Naive thymus-derived CD4-positive, alpha-beta T cell (primary cell): ENCODE measurements around the gene EDN2. TPM values are rescaled to one million over a fixed set of nuclear protein-coding genes. Genes with fewer than 3 reads are reported as not detected.

Experiments
- ATAC-seq: fragments of 150-1000 bp; cut with Tn5 transposase; 2 replicates; pipeline ENCODE4 v1.10.0; 2021; ENCODE audit warnings: mild to moderate bottlenecking, moderate library complexity
- CTCF ChIA-PET: fragments of 350-600 bp; sonication (Branson Sonifier 250); formaldehyde crosslinking; loops from one replicate; lab custom pipeline; 2021; ENCODE audit warnings: antibody characterized with exemption; lab: Charles Lee
- POLR2A ChIA-PET: fragments of 350-600 bp; sonication (Branson Sonifier 250); formaldehyde crosslinking; loops from one replicate; lab custom pipeline; 2021; ENCODE audit warnings: antibody characterized with exemption, inconsistent platforms; lab: Charles Lee
- DNase-seq, 9 donors: peaks; one replicate each; pipeline versions ENCODE4 v3.0.0 to v3.0.0-alpha.2; 2020 to 2022; ENCODE audit warnings: mixed read lengths in 1 of 9
- H3K27ac ChIP-seq: one replicate; pipeline ENCODE4 v1.7.0; 2013; ENCODE audit warnings: mild to moderate bottlenecking, low read depth, low read length, moderate library complexity
- H3K27me3 ChIP-seq, 2 donors: one replicate each; pipeline ENCODE4 v1.7.0; 2013; ENCODE audit warnings: low read length in 2 of 2, mild to moderate bottlenecking in 2 of 2, moderate library complexity in 2 of 2; ENCODE audit not compliant: control insufficient read depth in 2 of 2, insufficient read depth in 2 of 2
- H3K36me3 ChIP-seq, 3 experiments: 1 replicate in 2 of 3; 2 replicates in 1 of 3; pipeline ENCODE4 v1.7.0; 2013; ENCODE audit warnings: low read length in 3 of 3, mild to moderate bottlenecking in 3 of 3, moderate library complexity in 1 of 3; ENCODE audit not compliant: insufficient read depth in 3 of 3, control insufficient read depth in 2 of 3
- H3K4me1 ChIP-seq, 2 donors: one replicate each; pipeline ENCODE4 v1.7.0; 2013; ENCODE audit warnings: low read length in 2 of 2, mild to moderate bottlenecking in 2 of 2, moderate library complexity in 1 of 2; ENCODE audit not compliant: control insufficient read depth in 2 of 2, insufficient read depth in 2 of 2
- H3K4me3 ChIP-seq: 2 replicates; pipeline ENCODE4 v1.7.0; 2013; ENCODE audit warnings: mild to moderate bottlenecking, low read length
- H3K9me3 ChIP-seq, 3 experiments: 1 replicate in 2 of 3; 2 replicates in 1 of 3; pipeline ENCODE4 v1.7.0; 2013; ENCODE audit warnings: low read length in 3 of 3; ENCODE audit not compliant: control insufficient read depth in 2 of 3
- H3K27ac Mint-ChIP-seq, 9 donors: one replicate each; pipeline ENCODE4 v1.8.0; 2020 to 2022; ENCODE audit warnings: mixed read lengths in 9 of 9, mild to moderate bottlenecking in 8 of 9, moderate library complexity in 5 of 9, inconsistent platforms in 2 of 9
- H3K27me3 Mint-ChIP-seq, 5 donors: one replicate each; pipeline ENCODE4 v1.8.0; 2021 to 2022; ENCODE audit warnings: mixed read lengths in 5 of 5, mild to moderate bottlenecking in 1 of 5
- H3K36me3 Mint-ChIP-seq, 5 donors: one replicate each; pipeline ENCODE4 v1.8.0; 2020 to 2022; ENCODE audit warnings: mixed read lengths in 5 of 5, mild to moderate bottlenecking in 3 of 5, inconsistent platforms in 1 of 5
- H3K4me1 Mint-ChIP-seq, 7 donors: one replicate each; pipeline ENCODE4 v1.8.0; 2020 to 2022; ENCODE audit warnings: mixed read lengths in 7 of 7, mild to moderate bottlenecking in 3 of 7, inconsistent platforms in 1 of 7
- H3K4me3 Mint-ChIP-seq, 10 donors: one replicate each; pipeline ENCODE4 v1.8.0; 2020 to 2022; ENCODE audit warnings: mild to moderate bottlenecking in 10 of 10, mixed read lengths in 10 of 10, moderate library complexity in 6 of 10, inconsistent platforms in 2 of 10
- H3K9me3 Mint-ChIP-seq, 11 donors: one replicate each; pipeline ENCODE4 v1.8.0; 2020 to 2022; ENCODE audit warnings: mixed read lengths in 11 of 11, mild to moderate bottlenecking in 4 of 11, inconsistent platforms in 1 of 11, moderate library complexity in 1 of 11
- intact Hi-C, 2 donors: fragments of 100-400 bp; cut with micrococcal nuclease; formaldehyde crosslinking; loops; one replicate each; pipeline ENCODE4 v1.15.1; 2023
- polyA plus RNA-seq, 2 donors: library from polyadenylated mRNA; unstranded; fragments of 300-500 nt; fragmentation: Illumina TruSeq; gene quantifications; one replicate each; pipeline ENCODE4 v1.2.3, GENCODE V29; 2021
- total RNA-seq, 6 experiments: library from RNA in 5 of 6; stranded (reverse) in 5 of 6; gene quantifications; 1 replicate in 5 of 6; 2 replicates in 1 of 6; pipeline ENCODE4 v1.2.3 and lab custom pipeline; 2021 to 2026

Gene EDN2
- total and polyA plus RNA-seq, 7 experiments from 2014 or later: not detected

DNA sequence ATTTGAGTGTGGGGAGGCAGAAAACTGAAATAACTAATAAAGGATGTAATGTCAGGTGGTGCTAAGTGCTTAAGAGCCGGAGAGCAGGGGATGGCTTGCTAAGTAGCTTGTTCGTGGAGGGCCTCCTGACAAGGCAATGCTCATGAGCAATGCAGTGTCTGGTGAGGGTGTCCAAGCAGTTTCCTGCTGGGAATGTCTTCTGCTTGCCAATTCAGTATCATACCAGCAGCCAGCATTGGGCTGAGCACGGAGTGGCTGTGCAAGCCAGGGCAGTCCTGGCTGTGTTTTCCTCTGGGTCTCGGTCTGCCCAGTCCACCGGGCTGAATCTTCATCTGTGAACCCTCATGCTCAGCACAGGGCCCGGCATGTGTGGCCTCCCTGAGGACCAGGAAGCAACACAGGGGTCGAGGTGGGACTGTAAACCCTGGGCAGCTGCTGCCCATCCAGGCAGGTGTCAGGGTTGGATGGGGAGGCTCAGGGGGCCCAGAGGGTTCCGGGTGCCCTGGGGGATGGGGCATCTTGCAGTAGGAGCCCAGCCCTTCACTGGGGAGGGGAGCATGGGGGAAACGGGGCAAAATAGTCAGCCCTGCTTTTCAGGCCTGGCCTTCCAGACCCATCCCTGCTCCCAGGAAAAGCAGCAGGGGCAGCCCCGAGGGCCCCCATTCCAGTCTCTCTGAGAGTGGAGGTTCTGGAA lies 27.5 kb downstream of the EDN2 start:
- ATAC-seq (no peak), DNase-seq (no peak)
- peaks cover 0 to 11% (median 0%) of the 10 kb centered on the region in 5 donors for H3K27me3 Mint-ChIP-seq
- H3K27ac Mint-ChIP-seq: no peak overlapping the region
- H3K9me3 Mint-ChIP-seq: no peaks in the 10 kb centered on the region
- no peak overlapping the region for H3K4me3 Mint-ChIP-seq
- Histone ChIP-seq H3K27ac (no peak overlapping the region), H3K27me3 (no peaks in the 10 kb centered on the region), H3K4me1 (no peaks in the 10 kb centered on the region), H3K4me3 (no peak overlapping the region), H3K36me3 (no peaks in the 10 kb centered on the region), H3K9me3 (no peaks in the 10 kb centered on the region)
- peaks cover 0 to 2% (median 0%) of the 10 kb centered on the region in 7 donors for H3K4me1 Mint-ChIP-seq
- intact Hi-C loops: no loop called here
- ChIA-PET CTCF (no interaction called here), POLR2A (no interaction called here)
- H3K36me3 Mint-ChIP-seq: no peaks in the 10 kb centered on the region

DNA sequence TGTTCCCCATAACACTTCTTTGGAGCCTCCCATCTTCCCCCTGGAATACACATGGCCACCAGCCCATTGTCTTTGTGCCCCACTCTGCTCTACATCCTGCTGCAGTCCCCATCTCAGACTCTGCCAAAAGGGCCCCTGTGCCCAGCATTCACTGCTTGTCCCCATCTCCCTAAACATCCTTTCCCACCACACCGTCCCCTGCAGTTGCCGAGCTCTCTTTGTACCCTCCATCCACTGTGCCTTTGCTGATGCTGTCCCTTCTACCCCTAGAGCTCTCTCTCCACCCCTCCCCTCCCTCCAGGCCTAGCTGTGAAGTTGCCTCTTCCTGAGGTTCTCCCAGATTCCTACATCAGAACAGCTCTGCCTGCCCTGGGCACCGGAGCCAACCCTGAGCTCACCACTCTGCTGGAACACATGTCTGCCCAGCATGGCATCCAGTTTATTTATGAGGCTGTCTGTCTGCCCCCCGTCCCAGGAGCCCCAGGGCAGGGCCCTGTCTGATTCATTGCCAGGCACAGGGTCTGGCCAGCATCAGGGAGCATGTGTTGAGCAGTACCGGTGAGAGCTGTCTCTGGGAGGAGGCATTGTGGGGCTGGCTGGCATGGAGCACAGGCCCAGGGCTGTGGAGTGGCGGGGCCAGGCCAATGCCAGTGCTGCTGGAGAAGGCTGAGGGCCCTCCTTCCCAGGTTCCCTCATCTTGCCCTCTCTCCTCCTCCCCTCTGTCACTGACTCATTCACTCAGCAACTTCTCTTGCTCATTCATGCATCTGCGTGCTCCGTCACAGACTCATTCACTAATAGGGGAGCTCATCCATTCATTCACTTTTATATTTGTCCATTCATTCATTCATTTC lies 28.8 kb downstream of the EDN2 start:
- peaks cover 0 to 11% (median 0%) of the 10 kb centered on the region in 5 donors for H3K27me3 Mint-ChIP-seq
- H3K9me3 Mint-ChIP-seq: no peaks in the 10 kb centered on the region
- ChIA-PET POLR2A (no interaction called here), CTCF (no interaction called here)
- H3K27me3 ChIP-seq: no peaks in the 10 kb centered on the region
- no peak overlapping the region for H3K27ac ChIP-seq
- H3K36me3 ChIP-seq: no peaks in the 10 kb centered on the region
- no peaks in the 10 kb centered on the region for H3K36me3 Mint-ChIP-seq
- H3K9me3 ChIP-seq: no peaks in the 10 kb centered on the region
- H3K4me1 Mint-ChIP-seq: peaks cover 0 to 2% (median 0%) of the 10 kb centered on the region in 7 donors
- no peak for ATAC-seq
- H3K4me3 Mint-ChIP-seq: no peak overlapping the region
- no peak for DNase-seq
- intact Hi-C loops: no loop called here
- H3K27ac Mint-ChIP-seq: no peak overlapping the region
- no peaks in the 10 kb centered on the region for H3K4me1 ChIP-seq
- no peak overlapping the region for H3K4me3 ChIP-seq

GRCh38 chr1:41454406-41454805 lies 30.1 kb downstream of the EDN2 start:
- CTCF ChIA-PET: no interaction called here
- no peaks in the 10 kb centered on the region for H3K36me3 Mint-ChIP-seq
- POLR2A ChIA-PET: interaction anchor here (0.6 kb wide), 1 partner anchor 1450 kb away, joined by 3 read pairs; no protein-coding TSS in a partner anchor
- Histone ChIP-seq H3K27ac (no peak overlapping the region), H3K4me1 (no peaks in the 10 kb centered on the region), H3K9me3 (no peaks in the 10 kb centered on the region), H3K4me3 (no peak overlapping the region), H3K27me3 (no peaks in the 10 kb centered on the region), H3K36me3 (no peaks in the 10 kb centered on the region)
- peaks cover 0 to 8% (median 0%) of the 10 kb centered on the region in 5 donors for H3K27me3 Mint-ChIP-seq
- ATAC-seq: no peak
- H3K4me1 Mint-ChIP-seq: peaks cover 0 to 2% (median 0%) of the 10 kb centered on the region in 7 donors
- H3K4me3 Mint-ChIP-seq: no peak overlapping the region
- H3K9me3 Mint-ChIP-seq: no peaks in the 10 kb centered on the region
- intact Hi-C loops: no loop called here
- H3K27ac Mint-ChIP-seq: no peak overlapping the region
- DNase-seq: no peak

DNA sequence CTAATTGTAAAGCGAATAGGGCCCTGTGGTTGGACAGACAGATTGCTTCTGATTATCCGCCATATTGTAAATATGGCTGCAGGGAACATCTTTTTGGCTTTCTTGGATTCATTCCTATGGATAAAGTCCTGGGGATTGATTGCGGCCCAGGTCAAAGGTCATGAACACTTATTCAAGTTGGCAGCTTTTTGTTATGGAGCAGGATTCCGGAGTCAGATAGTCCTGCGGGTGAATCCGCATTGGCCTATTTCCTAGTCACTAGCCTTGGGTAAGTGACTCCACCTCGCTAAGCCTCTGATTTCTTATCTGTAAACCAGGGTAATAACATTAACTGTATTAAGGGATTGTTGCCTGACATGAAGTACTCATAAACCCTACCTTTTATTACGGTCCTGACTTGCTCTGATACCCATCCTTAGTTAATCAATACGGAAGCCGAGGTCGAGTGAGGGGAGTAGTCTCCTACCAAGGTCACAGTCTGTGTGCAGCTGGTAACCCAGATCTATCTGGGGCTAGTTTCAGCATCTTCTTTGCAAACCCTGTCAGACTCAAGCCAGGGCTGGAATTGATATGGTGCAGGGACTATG lies 31.7 kb downstream of the EDN2 start:
- peaks cover 0 to 9% (median 0%) of the 10 kb centered on the region in 5 donors for H3K27me3 Mint-ChIP-seq
- CTCF ChIA-PET: no interaction called here
- no peak overlapping the region for H3K4me3 ChIP-seq
- H3K4me3 Mint-ChIP-seq: no peak overlapping the region
- H3K4me1 Mint-ChIP-seq: peaks cover 0 to 2% (median 0%) of the 10 kb centered on the region in 7 donors
- no peaks in the 10 kb centered on the region for H3K36me3 ChIP-seq
- H3K36me3 Mint-ChIP-seq: no peaks in the 10 kb centered on the region
- POLR2A ChIA-PET: no interaction called here
- H3K9me3 Mint-ChIP-seq: no peaks in the 10 kb centered on the region
- no peak overlapping the region for H3K27ac ChIP-seq
- intact Hi-C loops: no loop called here
- no peaks in the 10 kb centered on the region for H3K27me3 ChIP-seq
- no peaks in the 10 kb centered on the region for H3K9me3 ChIP-seq
- ATAC-seq (no peak), DNase-seq (no peak)
- no peaks in the 10 kb centered on the region for H3K4me1 ChIP-seq
- no peak overlapping the region for H3K27ac Mint-ChIP-seq

GRCh38 chr1:41450747-41451285 lies 33.7 kb downstream of the EDN2 start:
- peaks cover 0 to 9% (median 0%) of the 10 kb centered on the region in 5 donors for H3K27me3 Mint-ChIP-seq
- CTCF ChIA-PET: no interaction called here
- intact Hi-C loops: no loop called here
- POLR2A ChIA-PET: no interaction called here
- DNase-seq (no peak), ATAC-seq (no peak)
- Histone ChIP-seq H3K9me3 (no peaks in the 10 kb centered on the region), H3K27ac (no peak overlapping the region), H3K4me3 (no peak overlapping the region), H3K4me1 (no peaks in the 10 kb centered on the region), H3K36me3 (no peaks in the 10 kb centered on the region), H3K27me3 (no peaks in the 10 kb centered on the region)
- H3K9me3 Mint-ChIP-seq: no peaks in the 10 kb centered on the region
- H3K4me1 Mint-ChIP-seq: peaks cover 0 to 2% (median 0%) of the 10 kb centered on the region in 7 donors
- no peak overlapping the region for H3K4me3 Mint-ChIP-seq
- no peak overlapping the region for H3K27ac Mint-ChIP-seq
- H3K36me3 Mint-ChIP-seq: no peaks in the 10 kb centered on the region

- H3K27ac Mint-ChIP-seq: no peak overlapping the region
Measured at GRCh38 chr1:41449326-41449921, 35.1 kb downstream of the EDN2 start.

More at GRCh38 chr1:41449326-41449921, 35.1 kb downstream of the EDN2 start:
- H3K4me3 ChIP-seq: no peak overlapping the region
- no peaks in the 10 kb centered on the region for H3K4me1 ChIP-seq
- ChIA-PET POLR2A (no interaction called here), CTCF (no interaction called here)
- H3K27ac ChIP-seq: no peak overlapping the region
- peaks cover 0 to 12% (median 0%) of the 10 kb centered on the region in 3 experiments for H3K9me3 ChIP-seq
- no peak for ATAC-seq
- no peaks in the 10 kb centered on the region for H3K27me3 ChIP-seq
- no peak overlapping the region for H3K4me3 Mint-ChIP-seq
- H3K36me3 ChIP-seq: no peaks in the 10 kb centered on the region
- peaks cover 0 to 2% (median 0%) of the 10 kb centered on the region in 5 donors for H3K36me3 Mint-ChIP-seq
- no peak for DNase-seq
- intact Hi-C loops: no loop called here
- H3K4me1 Mint-ChIP-seq: no peaks in the 10 kb centered on the region
- peaks cover 0 to 9% (median 0%) of the 10 kb centered on the region in 5 donors for H3K27me3 Mint-ChIP-seq
- peaks cover 0 to 11% (median 4%) of the 10 kb centered on the region in 11 donors for H3K9me3 Mint-ChIP-seq
